B cell (primary cell): ENCODE data around the gene UTS2R.

ENCODE experiments used
- EZH2 ChIP-seq: IDR thresholded peaks from 2 replicates; pipeline ENCODE4 v1.6.1; 2012; ENCODE audit warnings: borderline replicate concordance, low read depth, mild to moderate bottlenecking, moderate library complexity, low read length; ENCODE audit not compliant: insufficient read depth, poor library complexity, severe bottlenecking
- TF ChIP-seq, protein P1 (sequence below): fragments of 200-600 bp; IDR thresholded peaks from one replicate; pipeline ENCODE4 v1.8.0; 2022; ENCODE audit warnings: antibody characterized with exemption, mild to moderate bottlenecking

DNA sequence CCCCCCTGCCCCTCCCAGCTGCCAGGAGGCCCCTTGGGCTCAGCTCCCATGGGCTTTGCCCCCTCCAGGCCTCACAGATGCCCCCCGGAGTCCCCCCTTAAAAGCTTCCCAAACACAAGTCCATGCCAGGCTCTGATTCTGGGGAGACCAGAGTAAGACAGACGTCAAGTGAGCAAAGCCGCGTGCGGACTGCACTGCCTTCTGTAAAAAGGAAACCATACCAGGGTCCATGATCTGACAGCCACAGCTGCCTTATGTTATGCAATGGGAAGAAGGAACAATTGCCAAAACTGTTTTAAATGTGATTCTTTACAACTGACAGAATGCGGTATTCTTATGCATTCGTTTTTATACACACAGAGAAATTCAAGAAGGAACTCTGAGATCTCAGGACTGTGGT is 28.6 kb downstream of the UTS2R start:
- TF ChIP-seq, protein P1, sequence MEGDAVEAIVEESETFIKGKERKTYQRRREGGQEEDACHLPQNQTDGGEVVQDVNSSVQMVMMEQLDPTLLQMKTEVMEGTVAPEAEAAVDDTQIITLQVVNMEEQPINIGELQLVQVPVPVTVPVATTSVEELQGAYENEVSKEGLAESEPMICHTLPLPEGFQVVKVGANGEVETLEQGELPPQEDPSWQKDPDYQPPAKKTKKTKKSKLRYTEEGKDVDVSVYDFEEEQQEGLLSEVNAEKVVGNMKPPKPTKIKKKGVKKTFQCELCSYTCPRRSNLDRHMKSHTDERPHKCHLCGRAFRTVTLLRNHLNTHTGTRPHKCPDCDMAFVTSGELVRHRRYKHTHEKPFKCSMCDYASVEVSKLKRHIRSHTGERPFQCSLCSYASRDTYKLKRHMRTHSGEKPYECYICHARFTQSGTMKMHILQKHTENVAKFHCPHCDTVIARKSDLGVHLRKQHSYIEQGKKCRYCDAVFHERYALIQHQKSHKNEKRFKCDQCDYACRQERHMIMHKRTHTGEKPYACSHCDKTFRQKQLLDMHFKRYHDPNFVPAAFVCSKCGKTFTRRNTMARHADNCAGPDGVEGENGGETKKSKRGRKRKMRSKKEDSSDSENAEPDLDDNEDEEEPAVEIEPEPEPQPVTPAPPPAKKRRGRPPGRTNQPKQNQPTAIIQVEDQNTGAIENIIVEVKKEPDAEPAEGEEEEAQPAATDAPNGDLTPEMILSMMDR = no peak
- TF ChIP-seq EZH2 = no peak
